PC-9 (cell line): ENCODE results near the gene ADAMTSL1.

Experiments used
- EZH2 ChIP-seq: fragments of 200-600 bp; sonication (generic); IDR thresholded peaks from 2 replicates; pipeline ENCODE4 v1.8.0; 2017; ENCODE audit warnings: antibody characterized with exemption, low read depth
- TF ChIP-seq, protein P1 (sequence below): fragments of 200-600 bp; sonication (generic); conservative IDR thresholded peaks from 2 replicates; pipeline ENCODE4 v1.6.1; 2017; ENCODE audit warnings: mixed run types, antibody characterized with exemption, mild to moderate bottlenecking, moderate library complexity

DNA sequence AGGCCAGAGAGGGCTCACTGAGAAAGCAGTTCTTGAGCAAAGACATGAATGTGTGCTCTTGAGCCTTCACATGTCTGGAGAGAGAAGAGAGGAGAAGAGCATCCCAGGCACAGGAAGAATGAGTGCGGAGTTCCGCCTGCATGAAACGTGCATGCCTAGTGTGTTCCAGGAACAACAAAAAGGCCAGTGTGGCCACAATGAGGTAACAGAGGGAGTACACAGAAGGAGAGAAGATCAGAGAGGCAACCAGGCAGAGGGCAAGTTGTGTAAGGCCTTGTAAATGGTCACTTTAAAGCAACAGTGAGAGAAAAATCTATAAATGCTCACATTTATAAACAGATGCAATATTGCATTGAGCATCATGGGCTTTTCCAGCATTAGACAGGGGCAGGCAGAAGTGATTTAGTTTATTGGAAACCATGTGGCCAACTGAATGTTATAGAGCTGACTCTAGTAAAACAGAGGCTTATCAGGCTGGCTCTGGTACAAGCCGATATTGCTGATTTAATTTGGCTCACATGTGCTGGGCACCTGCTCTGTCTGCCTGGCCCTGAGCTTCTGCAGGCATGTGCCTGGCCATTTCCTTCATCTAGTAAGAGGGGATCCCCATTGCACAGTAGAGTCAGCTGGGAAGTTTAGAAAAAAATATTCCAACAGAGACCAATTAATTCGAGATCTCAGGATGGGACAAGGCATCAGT, 373.8 kb downstream of the ADAMTSL1 start:
- TF ChIP-seq EZH2 = no peak
- TF ChIP-seq, protein P1, sequence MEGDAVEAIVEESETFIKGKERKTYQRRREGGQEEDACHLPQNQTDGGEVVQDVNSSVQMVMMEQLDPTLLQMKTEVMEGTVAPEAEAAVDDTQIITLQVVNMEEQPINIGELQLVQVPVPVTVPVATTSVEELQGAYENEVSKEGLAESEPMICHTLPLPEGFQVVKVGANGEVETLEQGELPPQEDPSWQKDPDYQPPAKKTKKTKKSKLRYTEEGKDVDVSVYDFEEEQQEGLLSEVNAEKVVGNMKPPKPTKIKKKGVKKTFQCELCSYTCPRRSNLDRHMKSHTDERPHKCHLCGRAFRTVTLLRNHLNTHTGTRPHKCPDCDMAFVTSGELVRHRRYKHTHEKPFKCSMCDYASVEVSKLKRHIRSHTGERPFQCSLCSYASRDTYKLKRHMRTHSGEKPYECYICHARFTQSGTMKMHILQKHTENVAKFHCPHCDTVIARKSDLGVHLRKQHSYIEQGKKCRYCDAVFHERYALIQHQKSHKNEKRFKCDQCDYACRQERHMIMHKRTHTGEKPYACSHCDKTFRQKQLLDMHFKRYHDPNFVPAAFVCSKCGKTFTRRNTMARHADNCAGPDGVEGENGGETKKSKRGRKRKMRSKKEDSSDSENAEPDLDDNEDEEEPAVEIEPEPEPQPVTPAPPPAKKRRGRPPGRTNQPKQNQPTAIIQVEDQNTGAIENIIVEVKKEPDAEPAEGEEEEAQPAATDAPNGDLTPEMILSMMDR = no peak
